Large intestine (tissue), 1 donor: ENCODE measurements around the gene CYREN. TPM values are rescaled to one million over a fixed set of nuclear protein-coding genes. Genes with fewer than 3 reads are reported as not detected.

Experiments
- polyA plus RNA-seq: library from polyadenylated mRNA; unstranded; fragments of 120-200 nt; gene quantifications from one replicate; pipeline ENCODE4 v1.2.1, GENCODE V29; 2013

CYREN gene
- polyA plus RNA-seq, 1 donor = 33.4 TPM

Other genes with a start within 250 kb of the CYREN start
- gene AGBL3, start 184.2 kb downstream of the CYREN start, polyA plus RNA-seq = 4.4 TPM
- 20.6 TPM for gene TMEM140, start 22.6 kb downstream of the CYREN start, polyA plus RNA-seq
- 5.7 TPM for gene WDR91, start 40.8 kb upstream of the CYREN start, polyA plus RNA-seq
- gene STRA8, start 63.1 kb upstream of the CYREN start, polyA plus RNA-seq = not detected